ENCODE measurements around the gene RAB27A.
"Not testable (repeated sequence)": the region's sequence is repeated elsewhere in the genome, so short reads cannot be mapped to it uniquely, and the experiment has no call there.

The RAB27A gene

DNA sequence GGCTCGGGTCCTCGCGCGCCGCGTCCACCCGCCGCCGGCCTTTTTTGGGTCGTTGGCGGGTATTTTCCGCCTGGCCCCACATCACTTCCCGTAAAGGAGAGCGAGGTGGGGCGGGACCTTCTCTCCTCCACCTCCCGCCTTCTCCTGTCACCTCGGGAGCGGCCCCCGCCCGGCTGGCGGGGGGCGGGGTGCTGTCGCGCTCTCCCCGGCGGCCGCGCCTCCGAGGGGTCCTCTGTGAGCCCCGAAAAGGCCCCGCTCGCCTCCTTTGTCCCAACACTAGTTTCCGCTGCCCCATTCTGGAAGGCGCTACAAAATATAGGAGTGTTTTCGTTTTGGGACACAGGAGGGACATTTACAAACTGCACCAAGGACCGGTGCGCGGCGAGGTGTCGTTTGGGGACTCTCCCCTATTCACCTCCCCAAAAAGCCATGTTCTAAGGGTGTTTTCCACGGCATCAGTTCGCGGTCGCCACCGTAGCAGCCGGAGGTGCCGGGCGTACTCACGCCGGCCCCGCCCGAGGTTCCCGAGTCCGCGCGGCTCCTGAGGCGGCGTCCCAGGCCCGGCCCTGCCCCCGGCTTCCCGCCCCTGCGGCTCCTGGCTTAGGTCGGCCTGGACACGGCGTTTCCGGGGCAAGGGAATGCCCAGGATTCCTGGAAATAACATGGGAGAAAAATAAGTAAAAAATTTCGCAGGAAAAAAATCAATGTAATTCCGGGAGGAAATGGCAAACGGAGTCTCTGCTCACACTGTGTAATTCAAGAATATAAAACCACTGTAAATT lies at the start of gene RAB27A:
Gene RAB27A (minus strand): TSS at position 68 of the 782 bp plus-strand sequence. CDS start 54,879 bp downstream, outside the sequence.
- DNase-seq (ENCODE audit: low spot score): no peak

DNA sequence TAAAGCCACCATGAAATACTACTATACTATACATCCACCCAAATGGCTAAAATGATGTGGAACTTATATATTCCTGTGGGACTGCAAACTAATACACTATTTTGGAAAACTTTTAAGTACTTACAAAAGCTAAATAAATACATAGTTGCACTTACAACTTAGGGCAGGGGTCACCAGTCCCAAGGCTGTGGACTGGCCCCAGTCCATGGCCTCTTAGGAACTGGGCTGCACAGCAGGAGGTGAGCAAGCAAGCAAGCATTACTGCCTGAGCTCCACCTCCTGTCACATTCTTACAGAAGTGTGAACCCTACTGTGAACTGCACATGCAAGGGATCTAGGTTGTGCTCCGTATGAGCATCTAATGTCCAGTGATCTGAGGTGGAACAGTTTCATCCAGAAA lies 47.5 kb upstream of the RAB27A start:
- no peak for DNase-seq (ENCODE audit: low spot score)

DNA sequence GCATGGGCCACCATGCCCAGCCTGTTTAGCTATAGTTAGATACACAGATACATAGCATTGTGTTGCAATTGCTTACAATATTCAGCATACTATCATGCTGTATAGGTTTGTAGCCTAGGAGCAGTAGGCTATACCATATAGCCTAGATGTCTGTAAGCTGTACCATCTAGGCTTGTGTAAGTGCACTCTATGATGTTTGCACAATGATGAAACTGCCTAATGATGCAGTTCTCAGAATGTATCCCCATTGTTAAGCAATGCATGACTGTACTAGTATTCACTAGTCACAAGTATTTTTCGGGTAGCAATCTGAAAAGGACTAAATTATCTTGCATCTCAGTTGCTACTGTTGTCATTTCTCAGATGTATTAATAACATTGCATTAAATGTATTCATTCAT lies 45.4 kb upstream of the RAB27A start:
- no peak for DNase-seq (ENCODE audit: low spot score)

DNA sequence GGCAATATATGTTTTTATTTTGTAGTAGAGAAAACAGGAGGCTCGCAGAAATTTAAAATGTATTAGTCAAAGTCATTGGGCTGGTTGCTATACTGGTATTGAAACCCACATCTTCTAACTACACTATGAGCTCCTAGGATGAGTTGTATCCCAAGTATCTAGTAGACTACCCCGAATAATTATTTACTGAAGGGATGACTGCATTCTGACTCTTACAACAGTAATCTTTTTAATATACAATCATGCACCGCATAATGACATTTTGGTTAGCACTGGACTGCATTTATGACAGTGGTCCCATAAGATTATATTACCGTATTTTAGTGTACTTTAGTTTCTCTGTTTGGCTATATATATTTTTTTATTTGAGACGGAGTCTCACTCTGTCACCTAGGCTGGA lies 44.8 kb upstream of the RAB27A start:
- no peak for DNase-seq (ENCODE audit: low spot score)

DNA sequence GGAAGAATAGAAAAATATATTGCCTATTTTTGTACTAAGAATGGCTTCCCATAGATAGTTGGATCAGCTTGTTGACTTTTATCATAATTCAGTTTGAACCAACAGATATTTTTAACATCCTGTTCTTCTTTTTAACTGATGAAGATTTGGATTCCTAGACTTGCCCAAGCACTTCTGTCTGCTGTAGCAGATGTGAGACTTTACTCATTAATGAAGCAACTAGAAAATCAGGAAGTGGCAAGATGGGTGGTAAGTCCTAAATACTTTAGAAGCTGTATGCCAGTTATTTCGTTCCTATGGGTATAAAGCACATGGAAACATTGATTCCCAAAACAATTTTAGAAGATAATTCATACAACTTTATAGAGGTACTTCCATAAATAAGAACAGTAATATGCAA lies 37.8 kb upstream of the RAB27A start:
- DNase-seq (ENCODE audit: low spot score): no peak

DNA sequence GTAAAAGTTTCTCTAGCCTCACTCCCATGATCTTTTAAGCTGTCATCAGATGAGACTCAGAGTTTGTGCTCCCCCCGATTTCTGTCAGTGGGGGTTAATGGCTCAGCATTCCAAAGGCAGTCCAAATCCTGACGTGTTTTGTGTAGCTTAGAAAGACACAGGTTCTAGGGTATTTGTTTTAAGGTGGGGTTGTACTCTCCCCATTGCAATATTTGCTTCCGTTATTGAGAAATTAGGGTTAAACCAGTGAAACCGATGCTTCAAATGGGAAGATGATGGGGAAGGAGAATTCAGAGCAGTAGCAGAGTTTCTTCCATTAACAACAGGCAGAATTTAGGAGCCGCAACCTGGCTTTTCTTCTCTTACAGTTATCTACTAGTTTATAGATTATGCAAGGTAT lies 32.9 kb upstream of the RAB27A start:
- DNase-seq (ENCODE audit: low spot score): no peak

DNA sequence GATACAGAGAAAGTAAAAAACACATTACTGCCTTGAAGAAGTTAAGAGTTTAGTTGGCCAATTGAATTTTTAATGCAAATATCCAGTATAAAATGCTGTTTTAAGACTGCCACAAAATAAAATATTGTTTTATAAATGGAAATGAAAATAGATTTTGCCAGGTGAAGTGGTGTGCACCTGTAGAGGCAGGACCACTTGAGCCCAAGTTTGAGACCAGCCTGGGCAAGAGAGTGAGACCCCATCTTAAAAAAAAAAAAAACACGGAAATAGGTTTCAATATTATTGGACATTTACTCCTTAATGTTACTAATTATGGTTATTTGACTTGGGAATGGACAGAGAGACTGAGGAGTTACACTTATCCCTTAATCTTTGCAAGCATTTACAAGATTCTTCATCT lies 31.4 kb upstream of the RAB27A start:
- DNase-seq (ENCODE audit: low spot score): no peak

DNA sequence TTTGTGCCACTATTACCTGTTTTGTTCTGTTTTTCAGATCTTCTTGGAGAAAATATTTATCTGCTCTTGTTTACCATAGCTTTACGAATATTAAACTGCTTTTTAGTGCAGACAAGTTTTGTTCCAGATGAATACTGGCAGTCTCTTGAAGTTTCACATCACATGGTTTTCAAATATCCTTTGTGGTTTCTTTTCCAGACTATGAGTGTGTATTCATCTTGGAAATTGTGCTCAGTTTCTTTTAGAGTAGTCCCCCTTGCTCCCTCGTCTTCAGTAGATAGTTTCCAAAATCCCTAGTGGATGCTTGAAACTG lies 30.6 kb upstream of the RAB27A start:
- no peak for DNase-seq (ENCODE audit: low spot score)

DNA sequence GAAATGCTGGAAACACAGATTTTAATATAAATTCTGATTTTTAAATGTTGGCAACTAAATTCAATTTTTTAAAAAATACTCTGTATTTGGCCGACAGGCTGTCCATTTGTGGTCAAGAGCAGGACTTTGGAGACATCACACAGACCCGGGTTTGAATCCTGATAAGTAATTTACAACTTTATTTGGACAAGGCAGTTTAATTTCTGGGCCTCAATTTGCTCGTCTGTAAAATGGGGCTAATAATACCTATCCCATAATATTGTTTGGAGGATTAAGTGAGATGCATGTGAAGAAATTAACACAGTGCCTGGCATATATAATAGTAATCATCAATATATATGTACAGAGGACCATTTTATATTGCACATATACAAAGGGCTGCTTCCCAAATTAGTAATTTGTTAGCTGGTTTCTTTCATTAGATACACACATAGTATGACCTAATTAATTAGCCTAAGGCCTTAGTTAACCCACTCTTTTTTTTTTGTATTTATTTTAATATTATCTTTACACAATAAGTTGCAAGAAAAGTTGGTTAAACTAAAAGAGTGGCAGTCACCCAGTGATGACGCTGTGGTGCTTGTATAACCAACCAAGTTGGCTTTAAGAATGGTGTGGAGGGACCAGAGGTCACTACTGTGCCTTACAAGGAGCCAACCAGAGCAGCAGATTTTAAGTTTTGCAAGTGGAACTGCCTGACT lies 30.1 kb upstream of the RAB27A start:
- no peak for DNase-seq (ENCODE audit: low spot score)

DNA sequence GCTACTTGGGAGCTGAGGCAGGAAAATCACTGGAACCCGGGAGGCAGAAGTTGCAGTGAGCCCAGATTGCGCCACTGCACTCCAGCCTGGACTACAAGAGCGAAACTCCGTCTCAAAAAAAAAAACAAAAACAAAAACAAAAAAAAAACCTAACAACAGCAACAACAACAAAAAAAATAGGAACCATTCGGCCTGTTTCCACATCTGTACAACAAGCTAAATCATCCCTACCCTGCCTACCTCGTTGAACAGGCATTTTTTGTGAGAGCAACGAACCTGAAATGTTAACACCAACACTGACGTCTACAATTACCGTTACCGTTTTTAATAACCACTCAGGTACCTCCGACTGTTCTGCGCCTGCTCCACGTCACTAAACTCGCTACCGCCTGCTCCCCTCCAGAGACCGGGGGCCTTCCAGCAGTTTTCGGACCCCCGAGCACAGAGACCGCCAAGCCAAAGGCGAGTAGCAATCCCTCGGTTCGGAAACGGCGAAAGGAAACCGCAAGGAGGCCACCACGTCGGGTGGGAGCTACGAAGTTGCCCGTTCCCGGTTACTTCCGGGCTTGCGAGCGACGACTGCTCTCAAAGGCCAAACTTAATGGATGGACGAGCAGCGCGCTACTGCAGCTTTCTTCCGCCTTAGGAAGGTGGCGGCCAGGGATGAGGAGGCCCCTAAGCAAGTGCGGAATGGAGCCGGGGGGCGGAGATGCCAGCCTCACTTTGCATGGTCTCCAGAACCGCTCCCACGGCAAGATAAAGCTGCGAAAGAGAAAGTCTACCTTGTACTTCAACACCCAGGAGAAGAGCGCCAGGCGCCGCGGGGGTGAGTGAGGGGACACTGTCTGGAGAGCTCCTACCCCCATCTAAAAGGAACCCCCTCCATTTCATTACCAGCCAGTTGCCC lies 29.2 kb upstream of the RAB27A start, which contains the start of the genes PIGB and PIGBOS1:
Gene PIGB (plus strand): TSS at position 635 of the 907 bp plus-strand sequence. CDS start 29 bp downstream, at position 664.
Gene PIGBOS1 (minus strand): TSS at position 536 of the 907 bp plus-strand sequence. CDS start 1,331 bp downstream, outside the sequence.
- peak; percentile 82 for DNase-seq (ENCODE audit: low spot score)

DNA sequence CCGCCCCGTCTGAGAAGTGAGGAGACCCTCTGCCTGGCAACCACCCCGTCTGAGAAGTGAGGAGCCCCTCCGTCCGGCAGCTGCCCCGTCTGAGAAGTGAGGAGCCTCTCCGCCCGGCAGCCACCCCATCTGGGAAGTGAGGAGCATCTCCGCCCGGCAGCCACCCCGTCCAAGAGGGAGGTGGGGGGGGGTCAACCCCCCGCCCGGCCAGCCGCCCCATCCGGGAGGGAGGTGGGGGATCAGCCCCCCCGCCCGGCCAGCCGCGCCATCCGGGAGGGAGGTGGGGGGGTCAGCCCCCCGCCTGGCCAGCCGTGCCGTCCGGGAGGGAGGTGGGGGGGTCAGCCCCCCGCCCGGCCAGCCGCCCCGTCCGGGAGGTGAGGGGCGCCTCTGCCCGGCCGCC lies 13.2 kb upstream of the RAB27A start:
- DNase-seq (ENCODE audit: low spot score): not testable (repeated sequence)

DNA sequence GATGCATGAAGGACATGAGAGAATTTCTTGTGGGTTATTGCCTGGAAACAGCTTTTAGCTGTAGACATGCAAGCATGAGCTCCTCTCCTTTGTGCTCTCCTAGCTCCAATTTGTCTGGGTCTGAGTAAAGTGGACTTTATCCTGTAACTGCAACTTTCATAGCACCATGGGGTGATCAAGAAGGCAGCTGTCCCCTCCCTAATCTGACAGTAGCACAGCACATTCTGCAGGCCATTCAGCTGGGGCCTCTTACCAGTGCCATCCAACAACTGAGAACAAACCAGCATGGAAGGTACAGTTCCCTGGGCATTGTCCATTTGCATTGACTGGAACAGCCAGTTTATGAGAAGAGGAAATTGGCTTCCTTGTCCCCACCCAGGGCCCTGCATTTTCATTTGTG lies 7.7 kb upstream of the RAB27A start:
- DNase-seq (ENCODE audit: low spot score): no peak

DNA sequence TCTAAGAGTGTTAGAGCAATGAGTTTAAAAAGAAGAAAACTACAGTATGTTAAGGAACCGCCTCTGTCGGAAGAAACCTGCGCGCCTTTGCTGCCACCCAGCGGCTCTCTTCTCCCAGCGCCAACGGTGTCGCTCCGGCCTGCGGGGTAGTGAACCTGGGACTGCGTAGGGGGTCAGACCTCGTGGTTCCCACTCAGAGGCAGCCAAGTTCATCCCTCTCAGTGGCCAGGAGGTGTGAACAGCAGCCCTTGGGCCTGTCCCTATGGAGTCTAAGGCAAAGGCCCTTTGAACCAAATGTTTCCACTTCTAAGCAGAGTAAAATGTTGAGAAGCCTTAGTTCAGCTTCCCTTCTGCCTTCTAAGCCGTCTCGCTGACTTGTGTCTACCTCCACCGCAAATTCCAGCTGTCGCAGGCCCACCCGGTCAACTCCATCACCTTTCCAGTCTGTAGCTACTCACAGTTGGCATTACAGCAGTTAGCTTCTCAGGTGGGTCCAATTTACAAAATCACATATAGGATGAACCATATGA lies 980 bp upstream of the RAB27A start:
- peak; percentile 58 for DNase-seq (ENCODE audit: low spot score)

DNA sequence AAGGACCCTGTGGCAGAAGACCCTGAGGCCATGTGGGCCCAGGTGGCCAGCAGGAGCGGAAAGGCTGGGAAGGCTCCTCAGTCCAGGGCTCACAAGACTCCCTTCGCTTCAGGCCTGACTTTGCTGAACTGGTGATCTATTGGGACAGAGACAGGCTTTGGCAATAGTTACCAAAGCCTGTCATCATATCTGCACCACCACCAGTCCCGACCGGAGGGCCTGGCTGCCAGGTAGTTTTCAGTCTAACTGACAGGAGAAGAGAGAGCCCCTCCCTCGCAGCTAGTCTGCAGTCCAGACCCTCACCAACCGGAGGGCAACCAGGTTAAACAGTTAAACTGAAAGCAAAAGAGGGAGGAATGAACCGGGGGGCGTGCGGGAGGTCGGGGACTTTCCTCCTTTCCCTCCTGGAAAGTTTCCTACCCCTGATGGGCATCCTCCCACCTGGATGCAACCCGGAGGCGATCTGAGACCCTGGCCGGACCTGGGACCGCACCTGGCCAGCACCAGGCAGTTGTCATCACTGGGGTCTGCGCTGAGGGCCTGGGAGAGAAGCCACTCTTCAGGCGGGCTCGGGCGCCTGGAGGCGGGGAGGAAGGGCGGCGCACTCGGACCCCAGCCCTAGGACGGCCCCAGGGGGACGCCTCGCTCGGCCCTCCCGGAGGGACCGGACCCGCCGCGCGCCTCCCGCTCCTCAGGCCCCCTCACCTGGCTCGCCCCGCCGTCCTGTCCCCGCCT lies 435 bp downstream of the RAB27A start:
- DNase-seq (ENCODE audit: low spot score): no peak

DNA sequence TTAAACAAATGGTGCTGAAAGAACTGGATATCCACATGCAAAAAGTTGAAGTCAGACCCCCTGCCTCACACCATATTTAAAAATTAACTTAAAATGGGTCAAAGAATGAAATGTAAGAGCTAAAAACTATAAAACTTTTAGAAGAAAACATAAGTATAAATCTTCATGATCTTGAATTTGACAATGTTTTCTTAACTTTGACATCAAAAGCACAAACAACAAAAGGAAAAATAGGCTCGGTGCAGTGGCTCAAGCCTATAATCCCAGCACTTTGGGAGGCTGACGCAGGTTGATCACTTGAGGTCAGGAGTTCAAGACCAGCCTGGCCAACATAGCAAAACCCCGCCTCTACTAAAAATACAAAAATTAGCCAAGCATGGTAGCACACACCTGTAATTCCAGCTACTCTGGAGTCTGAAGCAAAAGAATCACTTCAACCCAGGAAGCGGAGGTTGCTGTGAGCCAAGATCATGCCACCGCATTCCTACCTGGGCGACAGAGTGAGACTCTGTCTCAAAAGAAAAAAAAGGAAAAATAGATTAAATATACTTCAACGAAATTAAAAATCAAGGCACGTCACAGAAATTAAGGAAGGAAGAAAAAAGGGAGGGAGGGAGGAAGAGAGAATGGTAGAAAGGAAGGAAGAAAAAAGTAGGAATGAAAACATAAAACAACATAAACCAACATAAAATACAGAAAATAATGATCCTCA lies 1.5 kb downstream of the RAB27A start:
- no peak for DNase-seq (ENCODE audit: low spot score)

DNA sequence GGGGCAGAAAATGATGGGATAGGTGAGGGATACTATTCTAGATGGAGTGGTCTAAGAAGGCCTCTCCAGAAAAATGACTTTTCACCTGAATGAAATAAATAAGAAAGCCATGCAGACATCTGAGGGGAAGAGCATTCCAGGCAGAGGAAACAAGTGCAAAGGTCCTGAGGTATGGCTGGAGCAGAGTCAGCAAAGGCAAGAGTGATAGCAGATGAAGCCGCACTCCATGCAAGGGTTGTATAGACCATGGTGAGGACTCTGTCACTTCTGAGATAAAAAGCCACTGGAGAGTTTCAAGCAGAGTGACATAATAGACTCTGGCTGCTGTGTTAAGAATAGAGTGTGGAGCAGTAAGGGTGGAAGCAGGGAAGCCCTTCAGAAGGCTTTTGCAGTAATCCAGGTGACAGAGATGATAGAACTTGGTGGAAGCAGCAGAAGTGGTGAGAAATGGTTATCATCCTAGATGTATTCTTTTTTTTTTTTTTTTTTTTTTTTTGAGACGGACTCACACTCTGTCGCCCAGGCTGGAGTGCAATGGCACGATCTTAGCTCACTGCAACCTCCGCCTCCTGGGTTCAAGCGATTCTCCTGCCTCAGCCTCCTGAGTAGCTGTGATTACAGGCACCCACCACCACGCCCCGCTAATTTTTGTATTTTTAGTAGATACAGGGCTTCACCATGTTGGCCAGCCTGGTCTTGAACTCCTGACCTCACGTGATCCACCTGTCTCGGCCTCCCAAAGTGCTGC lies 3.0 kb downstream of the RAB27A start:
- DNase-seq (ENCODE audit: low spot score): not testable (repeated sequence)

DNA sequence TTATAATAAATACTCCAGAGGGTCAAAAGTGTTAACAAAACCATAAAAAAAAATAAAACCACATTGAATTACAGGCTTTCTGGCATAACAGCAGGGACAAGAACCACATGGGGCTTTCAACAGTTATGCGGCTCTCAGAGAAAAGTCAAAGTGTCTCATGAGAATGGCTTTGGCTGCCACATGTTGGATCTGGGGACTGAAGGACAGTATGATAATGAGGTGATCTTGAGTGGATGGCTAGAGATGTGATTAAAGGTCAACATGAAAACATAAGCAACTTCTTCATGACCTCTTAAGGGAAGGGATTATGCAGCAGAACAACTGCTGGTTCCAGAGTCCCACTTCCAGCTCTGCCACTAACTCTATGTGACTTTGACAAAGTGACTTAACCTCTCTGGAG lies 5.2 kb downstream of the RAB27A start:
- no peak for DNase-seq (ENCODE audit: low spot score)

DNA sequence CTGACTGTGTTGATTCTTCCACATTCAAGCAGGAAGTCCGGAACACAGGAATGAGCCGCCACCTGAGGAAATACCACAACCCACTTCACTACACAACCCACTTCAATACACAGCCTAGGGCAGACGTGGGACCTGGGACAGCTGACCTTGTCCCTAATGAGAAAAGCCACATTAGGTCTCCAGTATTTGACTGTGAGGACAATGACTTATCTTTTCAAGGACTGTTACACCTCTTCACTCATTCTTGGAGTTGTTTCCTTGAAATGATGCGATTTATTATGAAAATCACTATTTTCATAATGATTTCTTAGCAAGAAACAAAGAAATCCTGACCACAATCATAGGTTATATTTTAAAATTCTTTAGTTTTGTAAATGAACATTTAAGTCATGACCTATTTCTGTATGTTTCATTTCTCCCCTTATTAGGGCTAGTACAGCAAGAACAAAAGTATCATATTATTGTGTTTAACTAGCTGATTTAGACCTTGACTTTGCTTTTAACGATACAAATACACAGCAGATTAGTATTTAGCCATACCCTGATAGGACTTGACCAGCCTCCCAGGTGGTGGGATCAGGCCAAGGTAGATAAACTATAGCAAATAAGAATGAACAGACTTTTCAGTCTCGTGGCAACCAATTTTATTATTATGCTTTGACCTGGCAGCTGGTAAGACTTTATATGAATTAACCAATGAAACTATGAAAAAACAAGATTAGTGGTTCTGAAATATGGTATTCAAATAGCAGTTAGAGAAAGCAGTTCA lies 6.0 kb downstream of the RAB27A start:
- DNase-seq (ENCODE audit: low spot score): no peak

DNA sequence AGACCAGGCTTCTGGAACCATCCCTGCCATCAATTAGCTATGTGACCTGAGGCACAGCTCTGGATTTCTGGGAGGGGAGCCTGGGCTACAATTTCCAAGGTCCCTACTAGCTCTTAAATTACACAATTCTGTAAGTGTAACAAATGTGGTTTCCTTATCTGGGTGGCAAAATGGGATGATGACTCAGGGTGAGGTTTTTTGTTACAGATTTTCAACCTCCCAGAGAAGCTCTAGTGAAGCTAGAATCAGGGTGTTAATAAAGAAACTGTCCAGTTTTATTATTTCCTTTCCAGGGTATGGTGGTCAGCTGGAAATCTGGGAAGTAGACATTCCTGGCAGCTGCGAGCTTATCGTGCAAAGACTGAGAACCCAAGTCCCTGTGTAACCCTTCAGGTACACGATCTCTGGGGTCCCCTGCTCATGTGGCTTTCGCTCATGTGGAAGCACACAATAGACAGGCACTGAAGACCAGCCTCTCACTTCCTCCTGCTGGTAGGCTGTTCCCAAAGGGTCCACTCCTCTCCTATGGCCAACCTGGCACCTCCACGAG lies 7.3 kb downstream of the RAB27A start:
- no peak for DNase-seq (ENCODE audit: low spot score)
